SK-N-SH (cell line): Measurements from ENCODE around the gene GGACT. TPM values are rescaled to one million over a fixed set of nuclear protein-coding genes. Genes with fewer than 3 reads are reported as not detected.

ENCODE experiments used
- CTCF ChIA-PET: fragments of 300-600, 350-600 bp; formaldehyde crosslinking; extraction: SDS; loops from one replicate; lab custom pipeline; 2021; lab: Yijun Ruan, JAX
- POLR2A ChIA-PET: fragments of 350-600 bp; sonication (Branson Sonifier 250); formaldehyde crosslinking; extraction: SDS; loops from one replicate; lab custom pipeline; 2020; ENCODE audit warnings: antibody characterized with exemption, inconsistent platforms; lab: Yijun Ruan, JAX
- DNase-seq: peaks from one replicate; pipeline ENCODE4 v3.0.0; 2012
- H2AFZ ChIP-seq: fragments of 200-600 bp; sonication (generic); 2 replicates; pipeline ENCODE4 v1.8.1; 2016; ENCODE audit warnings: antibody characterized with exemption, mild to moderate bottlenecking, low read depth
- H3F3A ChIP-seq: fragments of 200-600 bp; sonication (generic); replicated peaks from 2 replicates; pipeline ENCODE3; 2016; ENCODE audit warnings: antibody characterized with exemption, mild to moderate bottlenecking; ENCODE audit not compliant: insufficient read depth
- H3K27ac ChIP-seq, 2 experiments: fragments of 200-500 bp in 1 of 2; fragments of 200-600 bp in 1 of 2; sonication (Bioruptor generic) in 1 of 2; sonication (generic), shearing (Covaris generic) in 1 of 2; 2 replicates each; pipeline versions ENCODE4 v1.5.1 to v1.6.1; 2014 to 2016; ENCODE audit warnings: low read depth in 2 of 2, inconsistent platforms in 1 of 2, low read length in 1 of 2, mild to moderate bottlenecking in 1 of 2, mixed read lengths in 1 of 2
- H3K27me3 ChIP-seq: fragments of 200-600 bp; sonication (generic), shearing (Covaris generic); 2 replicates; pipeline ENCODE4 v1.6.1; 2016; ENCODE audit warnings: mixed run types; ENCODE audit not compliant: insufficient read depth
- H3K36me3 ChIP-seq, 2 experiments: fragments of 200-500 bp in 1 of 2; fragments of 200-600 bp in 1 of 2; sonication (Bioruptor generic) in 1 of 2; sonication (generic) in 1 of 2; replicated peaks in 1 of 2; 2 replicates each; pipeline versions ENCODE3 to v1.5.1; 2014 to 2016; ENCODE audit warnings: low read length in 1 of 2, mild to moderate bottlenecking in 1 of 2; ENCODE audit not compliant: insufficient read depth in 2 of 2, control insufficient read depth in 1 of 2
- H3K4me1 ChIP-seq, 2 experiments: fragments of 200-500 bp in 1 of 2; fragments of 200-600 bp in 1 of 2; sonication (Bioruptor generic) in 1 of 2; sonication (generic), shearing (Covaris generic) in 1 of 2; 2 replicates each; pipeline versions ENCODE4 v1.5.1 to v1.6.1; 2014 to 2016; ENCODE audit warnings: low read depth in 1 of 2, low read length in 1 of 2, mixed run types in 1 of 2; ENCODE audit not compliant: insufficient read depth in 2 of 2, control insufficient read depth in 1 of 2
- H3K4me2 ChIP-seq: fragments of 200-600 bp; sonication (generic), shearing (Covaris generic); 2 replicates; pipeline ENCODE4 v1.6.1; 2017; ENCODE audit warnings: mixed run types
- H3K4me3 ChIP-seq, 2 experiments: fragments of 200-500 bp in 1 of 2; fragments of 200-600 bp in 1 of 2; sonication (Bioruptor generic) in 1 of 2; sonication (generic), shearing (Covaris generic) in 1 of 2; 2 replicates each; pipeline versions ENCODE4 v1.5.1 to v1.8.1; 2014 to 2016; ENCODE audit warnings: low read depth in 2 of 2, inconsistent platforms in 1 of 2, low read length in 1 of 2, mild to moderate bottlenecking in 1 of 2, mixed read lengths in 1 of 2, moderate library complexity in 1 of 2
- H3K79me2 ChIP-seq: fragments of 200-600 bp; sonication (generic); 2 replicates; pipeline ENCODE4 v1.8.1; 2017; ENCODE audit warnings: mild to moderate bottlenecking; ENCODE audit not compliant: insufficient read depth
- H3K9ac ChIP-seq: fragments of 200-600 bp; sonication (generic); 2 replicates; pipeline ENCODE4 v1.6.1; 2017; ENCODE audit warnings: mixed run types
- H3K9me2 ChIP-seq: fragments of 200-600 bp; sonication (generic); 2 replicates; pipeline ENCODE4 v1.6.1; 2017; ENCODE audit warnings: mixed run types
- H3K9me3 ChIP-seq: fragments of 200-600 bp; sonication (generic); 2 replicates; pipeline ENCODE4 v1.6.1; 2017; ENCODE audit warnings: mixed run types, mild to moderate bottlenecking, moderate library complexity
- H4K20me1 ChIP-seq: fragments of 200-600 bp; sonication (generic); 2 replicates; pipeline ENCODE4 v1.6.1; 2017; ENCODE audit warnings: mild to moderate bottlenecking, mixed run types; ENCODE audit not compliant: insufficient read depth
- CHD2 ChIP-seq: fragments of 150-350 bp; IDR thresholded peaks from 2 replicates; pipeline ENCODE4 v1.6.1; 2018; ENCODE audit warnings: low read length; ENCODE audit not compliant: partially characterized antibody
- CTCF ChIP-seq: fragments of 200-600 bp; sonication (generic); IDR thresholded peaks from 2 replicates; pipeline ENCODE4 v1.6.1; 2017; ENCODE audit warnings: antibody characterized with exemption, mild to moderate bottlenecking, moderate library complexity
- EP300 ChIP-seq, 2 experiments: IDR thresholded peaks; 2 replicates each; pipeline versions ENCODE4 v1.4.0 to v1.6.1; 2012; ENCODE audit warnings: borderline replicate concordance in 1 of 2, low read depth in 1 of 2, low read length in 1 of 2
- FOSL2 ChIP-seq: IDR thresholded peaks from 2 replicates; pipeline ENCODE4 v1.4.0; 2012; ENCODE audit warnings: low read depth, mild to moderate bottlenecking, moderate library complexity, borderline replicate concordance
- FOXJ3 ChIP-seq: sonication (generic); formaldehyde crosslinking; IDR thresholded peaks from 2 replicates; pipeline ENCODE4 v1.5.1; 2020; ENCODE audit warnings: mild to moderate bottlenecking, missing genetic modification reagents
- FOXM1 ChIP-seq: IDR thresholded peaks from 2 replicates; pipeline ENCODE4 v1.4.0; 2012; ENCODE audit warnings: low read depth, mild to moderate bottlenecking
- GABPA ChIP-seq: IDR thresholded peaks from 2 replicates; pipeline ENCODE4 v1.4.0; 2012; ENCODE audit warnings: low read depth, mild to moderate bottlenecking
- IRF3 ChIP-seq: fragments of 150-350 bp; IDR thresholded peaks from 2 replicates; pipeline ENCODE4 v1.6.1; 2016; ENCODE audit warnings: mild to moderate bottlenecking, low read depth, low read length
- JUND ChIP-seq: IDR thresholded peaks from 2 replicates; pipeline ENCODE4 v1.4.0; 2012
- MAX ChIP-seq: IDR thresholded peaks from 2 replicates; pipeline ENCODE4 v1.4.0; 2012; ENCODE audit warnings: low read depth
- MEF2A ChIP-seq: IDR thresholded peaks from 2 replicates; pipeline ENCODE4 v1.4.0; 2012; ENCODE audit warnings: low read depth, borderline replicate concordance
- NFIC ChIP-seq: IDR thresholded peaks from 2 replicates; pipeline ENCODE4 v1.4.0; 2012; ENCODE audit warnings: borderline replicate concordance
- NRF1 ChIP-seq: IDR thresholded peaks from 2 replicates; pipeline ENCODE4 v1.6.1; 2012; ENCODE audit warnings: low read depth, mild to moderate bottlenecking, low read length
- PBX3 ChIP-seq: IDR thresholded peaks from 2 replicates; pipeline ENCODE4; 2012
- RAD21 ChIP-seq: IDR thresholded peaks from 2 replicates; pipeline ENCODE4 v1.6.1; 2012; ENCODE audit warnings: mild to moderate bottlenecking, low read length
- RCOR1 ChIP-seq: fragments of 150-350 bp; IDR thresholded peaks from 2 replicates; pipeline ENCODE4 v1.6.1; 2017; ENCODE audit warnings: antibody characterized with exemption, low read length
- RFX5 ChIP-seq: IDR thresholded peaks from 2 replicates; pipeline ENCODE4 v1.6.1; 2012; ENCODE audit warnings: mild to moderate bottlenecking, improper control_type of control experiment, low read length
- RXRA ChIP-seq: IDR thresholded peaks from 2 replicates; pipeline ENCODE4 v1.4.0; 2012; ENCODE audit warnings: low read depth, mild to moderate bottlenecking, borderline replicate concordance
- SIN3A ChIP-seq: IDR thresholded peaks from 2 replicates; pipeline ENCODE4 v1.6.1; 2012; ENCODE audit warnings: low read depth, mild to moderate bottlenecking, low read length, moderate library complexity, borderline replicate concordance
- SMC3 ChIP-seq: IDR thresholded peaks from 2 replicates; pipeline ENCODE4 v1.6.1; 2012; ENCODE audit warnings: low read depth, low read length, improper control_type of control experiment
- TAF1 ChIP-seq: IDR thresholded peaks from 2 replicates; pipeline ENCODE4 v1.6.1; 2012; ENCODE audit warnings: low read depth, mild to moderate bottlenecking, low read length, moderate library complexity, borderline replicate concordance
- TCF12 ChIP-seq: IDR thresholded peaks from 2 replicates; pipeline ENCODE4 v1.4.0; 2012
- TEAD4 ChIP-seq: IDR thresholded peaks from 2 replicates; pipeline ENCODE4 v1.4.0; 2012; ENCODE audit warnings: mild to moderate bottlenecking, borderline replicate concordance; ENCODE audit not compliant: insufficient read depth
- YY1 ChIP-seq: IDR thresholded peaks from 2 replicates; pipeline ENCODE4 v1.4.0; 2012; ENCODE audit warnings: low read depth, mild to moderate bottlenecking
- WGBS: methylation state at CpG from one replicate; pipeline ENCODE4 v1.1.6; 2017; ENCODE audit warnings: low lambda C conversion rate; 5-methylcytosine and 5-hydroxymethylcytosine counted together
- polyA plus RNA-seq, 3 experiments: library from polyadenylated mRNA; depleted of rRNA; stranded (reverse); fragments of >200 nt; gene quantifications; 2 replicates each; pipeline ENCODE4 v1.2.3, GENCODE V29; 2012

The GGACT gene
- polyA plus RNA-seq, 1 of the 3 experiments (the other 2 are of a cell fraction): 7.1 TPM

GRCh38 chr13:100484702-100485101 lies 103.9 kb downstream of the GGACT start:
- Histone ChIP-seq H3K9me2 (no peaks in the 10 kb centered on the region), H3K27me3 (no peaks in the 10 kb centered on the region), H3K4me1 (no peaks in the 10 kb centered on the region), H3K9ac (no peak overlapping the region), H3K9me3 (no peaks in the 10 kb centered on the region), H3K4me2 (no peak overlapping the region), H3K4me3 (no peak overlapping the region), H3K36me3 (no peaks in the 10 kb centered on the region), H2AFZ (no peak overlapping the region), H3F3A (no peaks in the 10 kb centered on the region), H4K20me1 (no peaks in the 10 kb centered on the region), H3K27ac (no peak overlapping the region), H3K79me2 (no peaks in the 10 kb centered on the region)
- 89% methylated on average over 3 of the region's 3 CpGs for WGBS
- POLR2A ChIA-PET: no interaction called here
- TF ChIP-seq IRF3 (no peak), RXRA (no peak), NRF1 (no peak), MAX (no peak), MEF2A (no peak), FOXM1 (no peak), RCOR1 (no peak), FOXJ3 (no peak), RAD21 (no peak), SMC3 (no peak), CTCF (no peak)
- DNase-seq: no peak
- CTCF ChIA-PET: interaction anchor here (1.5 to 2.4 kb wide), 2 partner anchors 25 to 568 kb away, joined by 5 read pairs; no protein-coding TSS in a partner anchor

GRCh38 chr13:100483841-100484381 lies 104.7 kb downstream of the GGACT start:
- Histone ChIP-seq H3K27me3 (no peaks in the 10 kb centered on the region), H3K4me2 (no peak overlapping the region), H3K9me2 (no peaks in the 10 kb centered on the region), H4K20me1 (no peaks in the 10 kb centered on the region), H3K36me3 (no peaks in the 10 kb centered on the region), H3F3A (no peaks in the 10 kb centered on the region), H2AFZ (no peak overlapping the region), H3K79me2 (no peaks in the 10 kb centered on the region), H3K4me1 (no peaks in the 10 kb centered on the region), H3K27ac (no peak overlapping the region), H3K9me3 (no peaks in the 10 kb centered on the region), H3K9ac (no peak overlapping the region), H3K4me3 (no peak overlapping the region)
- 87% methylated on average over 8 of the region's 8 CpGs for WGBS
- DNase-seq: no peak
- TF ChIP-seq MAX: no peak
- no peak for TF ChIP-seq GABPA
- TF ChIP-seq NRF1: no peak
- TF ChIP-seq TAF1: no peak
- TF ChIP-seq FOSL2: no peak
- TF ChIP-seq IRF3: no peak
- no peak for TF ChIP-seq PBX3
- no peak for TF ChIP-seq TCF12
- TF ChIP-seq RFX5: no peak
- TF ChIP-seq TEAD4: no peak
- TF ChIP-seq RAD21: no peak
- no peak for TF ChIP-seq NFIC
- no peak for TF ChIP-seq YY1
- no peak for TF ChIP-seq MEF2A
- no peak for TF ChIP-seq SMC3
- TF ChIP-seq JUND: no peak
- TF ChIP-seq CHD2: no peak
- no peak for TF ChIP-seq SIN3A
- TF ChIP-seq FOXJ3: no peak
- TF ChIP-seq EP300 (IDR thresholded peaks at IDR 0.05; ENCODE audit: borderline replicate concordance in 1 of 2, low read depth in 1 of 2, low read length in 1 of 2): no peak
- ChIA-PET CTCF (interaction anchor here (0.6 to 2.4 kb wide), 3 partner anchors 10 to 568 kb away, joined by 3 to 5 read pairs (median 3); no protein-coding TSS in a partner anchor), POLR2A (no interaction called here)
